Prostate gland (tissue), 2 donors: ENCODE results near the gene BRSK2. TPM values are rescaled to one million over a fixed set of nuclear protein-coding genes. Genes with fewer than 3 reads are reported as not detected.

ENCODE experiments used
- DNase-seq: peaks from one replicate; pipeline ENCODE4 v3.0.0-alpha.2; 2019; ENCODE audit warnings: low spot score
- H3K27ac ChIP-seq, 2 donors: fragments of 200-600 bp; sonication (generic); 2 replicates each; pipeline ENCODE4 v1.5.1; 2017 to 2019
- H3K27me3 ChIP-seq: fragments of 200-600 bp; sonication (generic); replicated peaks from 2 replicates; pipeline ENCODE4 v1.5.1; 2019; ENCODE audit not compliant: insufficient read depth
- H3K36me3 ChIP-seq, 2 donors: fragments of 200-600 bp; sonication (generic); 1 replicate in 1 of 2; 2 replicates in 1 of 2; pipeline versions ENCODE4 v1.5.1 to v1.8.1; 2017 to 2019
- H3K4me1 ChIP-seq: fragments of 200-600 bp; sonication (generic); replicated peaks from 2 replicates; pipeline ENCODE4 v1.5.1; 2019
- H3K4me3 ChIP-seq, 2 donors: fragments of 200-600 bp; sonication (generic); 2 replicates each; pipeline ENCODE4 v1.5.1; 2017 to 2019
- H3K9me3 ChIP-seq: fragments of 200-600 bp; sonication (generic); 2 replicates; pipeline ENCODE4 v1.5.1; 2017
- CTCF ChIP-seq, 4 experiments: fragments of 200-600 bp in 2 of 4; fragments of 450-650 bp in 2 of 4; sonication (generic) in 2 of 4; IDR thresholded peaks; 1 replicate in 3 of 4; 2 replicates in 1 of 4; pipeline ENCODE4 v1.5.1; 2016 to 2019; ENCODE audit warnings: antibody characterized with exemption in 4 of 4, mild to moderate bottlenecking in 2 of 4, moderate library complexity in 2 of 4
- POLR2A ChIP-seq: fragments of 450-650 bp; IDR thresholded peaks from one replicate; pipeline ENCODE4 v1.6.1; 2016; ENCODE audit warnings: antibody characterized with exemption, mild to moderate bottlenecking
- POLR2AphosphoS5 ChIP-seq: sonication (generic); formaldehyde crosslinking; IDR thresholded peaks from one replicate; pipeline ENCODE4 v1.6.1; 2017; ENCODE audit warnings: antibody characterized with exemption
- WGBS: methylation state at CpG from one replicate; pipeline ENCODE4 v1.1.5; 2018; 5-methylcytosine and 5-hydroxymethylcytosine counted together
- intact Hi-C: fragments of 100-400 bp; cut with DNase I; formaldehyde crosslinking; loops from one replicate; pipeline ENCODE4 v1.14.2; 2022
- total RNA-seq, 2 donors: library from RNA; depleted of rRNA; stranded (reverse); fragments of >200 nt; gene quantifications; one replicate each; pipeline ENCODE4 v1.1.0, GENCODE V29; 2016

Gene BRSK2
- total RNA-seq, 2 donors from 2014 or later, result 0.96 to 29.7 TPM

- no peak for DNase-seq
- Histone ChIP-seq H3K27me3 (no peaks in the 10 kb centered on the region), H3K9me3 (no peaks in the 10 kb centered on the region), H3K4me1 (no peaks in the 10 kb centered on the region), H3K27ac (no peak overlapping the region), H3K36me3 (no peaks in the 10 kb centered on the region), H3K4me3 (no peak overlapping the region)
- intact Hi-C loops, result no loop called here
- 75% methylated on average over 12 of the region's 12 CpGs for WGBS
- TF ChIP-seq POLR2AphosphoS5, result no peak
- TF ChIP-seq CTCF (IDR thresholded peaks at IDR 0.05), result no peak
- TF ChIP-seq POLR2A, result no peak
Observed at GRCh38 chr11:1351278-1351937, 38.3 kb upstream of the BRSK2 start.

GRCh38 chr11:1352696-1353382, 36.9 kb upstream of the BRSK2 start:
- Histone ChIP-seq H3K9me3 (no peaks in the 10 kb centered on the region), H3K27ac (no peak overlapping the region), H3K27me3 (no peaks in the 10 kb centered on the region), H3K36me3 (no peaks in the 10 kb centered on the region), H3K4me1 (no peaks in the 10 kb centered on the region), H3K4me3 (no peak overlapping the region)
- 80% methylated on average over 6 of the region's 8 CpGs for WGBS
- no peak for TF ChIP-seq POLR2A
- TF ChIP-seq CTCF (IDR thresholded peaks at IDR 0.05), result no peak
- intact Hi-C loops, result no loop called here
- no peak for DNase-seq

DNA sequence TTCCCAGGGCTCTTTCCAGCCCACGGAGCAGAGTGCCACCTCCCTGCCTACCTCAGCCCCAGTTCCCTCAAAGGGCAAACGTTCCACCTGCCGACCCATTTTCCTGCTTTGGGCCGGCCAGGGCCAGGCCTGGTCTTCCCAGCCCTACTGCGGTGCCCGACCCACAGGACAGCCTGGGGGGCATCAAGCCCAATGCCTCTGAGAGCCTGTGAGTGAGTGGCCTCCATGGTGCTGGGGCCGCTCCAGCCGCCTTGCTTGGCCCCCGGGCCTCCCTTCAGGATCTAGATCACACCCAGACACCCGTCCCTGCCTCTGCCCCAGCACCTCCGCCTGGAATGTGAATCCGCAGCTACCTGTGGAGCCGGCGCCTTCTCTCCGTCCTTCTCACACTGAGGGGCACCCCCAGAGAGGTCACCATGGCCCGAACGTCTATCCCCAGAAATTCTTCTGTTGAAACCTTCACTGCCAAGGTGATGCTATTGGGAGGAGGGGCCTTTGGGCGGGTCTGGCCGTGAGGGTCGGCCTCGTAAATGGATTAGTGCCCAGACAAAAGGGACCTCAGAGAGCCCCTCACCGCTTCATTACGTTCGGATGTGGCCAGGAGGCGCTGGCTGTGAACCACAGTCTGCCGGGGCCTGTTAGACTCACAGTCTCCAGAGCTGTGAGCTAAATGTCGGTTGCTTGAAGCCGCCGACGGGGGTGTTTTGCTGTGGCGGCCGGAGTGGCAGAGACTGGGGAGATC, 36.2 kb upstream of the BRSK2 start:
- Histone ChIP-seq H3K9me3 (no peaks in the 10 kb centered on the region), H3K27me3 (no peaks in the 10 kb centered on the region), H3K27ac (no peak overlapping the region), H3K4me1 (no peaks in the 10 kb centered on the region), H3K36me3 (no peaks in the 10 kb centered on the region), H3K4me3 (no peak overlapping the region)
- whole genome bisulfite sequencing, result 71% methylated on average over 31 of the region's 32 CpGs
- intact Hi-C loops, result no loop called here
- TF ChIP-seq POLR2A (no peak), POLR2AphosphoS5 (no peak), CTCF (IDR thresholded peaks at IDR 0.05) (no peak)
- DNase-seq, result no peak

GRCh38 chr11:1354125-1354938, 35.4 kb upstream of the BRSK2 start:
- H3K27ac ChIP-seq, result no peak overlapping the region

More at GRCh38 chr11:1354125-1354938, 35.4 kb upstream of the BRSK2 start:
- H3K4me1 ChIP-seq, result no peaks in the 10 kb centered on the region
- TF ChIP-seq POLR2AphosphoS5 (no peak), CTCF (IDR thresholded peaks at IDR 0.05) (no peak), POLR2A (no peak)
- no peak overlapping the region for H3K4me3 ChIP-seq
- no peaks in the 10 kb centered on the region for H3K27me3 ChIP-seq
- no peaks in the 10 kb centered on the region for H3K36me3 ChIP-seq
- 72% methylated on average over 24 of the region's 32 CpGs for WGBS
- intact Hi-C loops, result no loop called here
- DNase-seq, result no peak
- H3K9me3 ChIP-seq, result no peaks in the 10 kb centered on the region
